CD4-positive, alpha-beta T cell treated with Interleukin-2 at 100 ng/mL for 4 hours (primary cell): ENCODE data around the gene BICC1.

Experiments
- DNase-seq: peaks from one replicate; pipeline ENCODE4 v3.0.0-alpha.2; 2020; ENCODE audit warnings: low spot score

Gene BICC1

GRCh38 chr10:58516119-58516518 lies 3.4 kb downstream of the BICC1 start:
- DNase-seq: no peak

GRCh38 chr10:58516671-58517070 lies 4.0 kb downstream of the BICC1 start:
- no peak for DNase-seq

- DNase-seq: no peak
Observed at GRCh38 chr10:58517081-58517480, 4.4 kb downstream of the BICC1 start.

- no peak for DNase-seq
Observed at GRCh38 chr10:58517491-58518355, 5.1 kb downstream of the BICC1 start.

GRCh38 chr10:58518775-58519174 lies 6.1 kb downstream of the BICC1 start:
- DNase-seq: no peak

- DNase-seq: no peak
Observed at GRCh38 chr10:58529077-58529728, 16.5 kb downstream of the BICC1 start.

GRCh38 chr10:58531084-58531695 lies 18.5 kb downstream of the BICC1 start:
- DNase-seq: peak; percentile 54

GRCh38 chr10:58535311-58535710 lies 22.6 kb downstream of the BICC1 start:
- DNase-seq: no peak

- no peak for DNase-seq
Observed at GRCh38 chr10:58543141-58543540, 30.5 kb downstream of the BICC1 start.

- no peak for DNase-seq
Observed at GRCh38 chr10:58544135-58544534, 31.5 kb downstream of the BICC1 start.

- no peak for DNase-seq
Observed at GRCh38 chr10:58545427-58545826, 32.8 kb downstream of the BICC1 start.

- no peak for DNase-seq
Observed at GRCh38 chr10:58546137-58546536, 33.5 kb downstream of the BICC1 start.

GRCh38 chr10:58546722-58547445 lies 34.2 kb downstream of the BICC1 start:
- DNase-seq: no peak

- no peak for DNase-seq
Observed at GRCh38 chr10:58547963-58548362, 35.3 kb downstream of the BICC1 start.

- no peak for DNase-seq
Observed at GRCh38 chr10:58554316-58554715, 41.6 kb downstream of the BICC1 start.

- no peak for DNase-seq
Observed at GRCh38 chr10:58555170-58555929, 42.7 kb downstream of the BICC1 start.

- DNase-seq: no peak
Observed at GRCh38 chr10:58555930-58556311, 43.2 kb downstream of the BICC1 start.

- no peak for DNase-seq
Observed at GRCh38 chr10:58556516-58557165, 44.0 kb downstream of the BICC1 start.

- DNase-seq: no peak
Observed at GRCh38 chr10:58557714-58558113, 45.0 kb downstream of the BICC1 start.

- no peak for DNase-seq
Observed at GRCh38 chr10:58560068-58560467, 47.4 kb downstream of the BICC1 start.

GRCh38 chr10:58565271-58565670 lies 52.6 kb downstream of the BICC1 start:
- DNase-seq: no peak
